ENCODE data around the gene PPCDC. TPM values are rescaled to one million over a fixed set of nuclear protein-coding genes. Genes with fewer than 3 reads are reported as not detected.

Gene PPCDC
- polyA plus RNA-seq, 3 donors = 14.2 to 33.7 (median 18.7) TPM

- Histone ChIP-seq H3K79me2 (ENCODE audit: insufficient read depth, low read length) (no peaks in the 10 kb centered on the region), H2AFZ (ENCODE audit: insufficient read depth, low read depth, low read length, poor library complexity, severe bottlenecking) (no peak overlapping the region), H3K27ac (ENCODE audit: low read depth in 1 of 2, low read length in 2 of 2) (peak overlapping the region in 1 of 2 donors; percentile 13), H4K20me1 (ENCODE audit: insufficient read depth, low read length) (no peaks in the 10 kb centered on the region), H3K36me3 (replicated peaks in 1 of 2; ENCODE audit: control insufficient read depth in 1 of 2, insufficient read depth in 2 of 2, low read length in 2 of 2) (no peaks in the 10 kb centered on the region), H3K27me3 (ENCODE audit: control insufficient read depth in 2 of 2, insufficient read depth in 2 of 2, low read length in 2 of 2) (no peaks in the 10 kb centered on the region), H3K9me3 (replicated peaks in 1 of 2; ENCODE audit: control insufficient read depth in 1 of 2, insufficient read depth in 1 of 2, low read length in 2 of 2) (no peaks in the 10 kb centered on the region), H3K4me3 (replicated peaks in 1 of 3; ENCODE audit: low read depth in 2 of 3, low read length in 3 of 3) (no peak overlapping the region), H3K9ac (ENCODE audit: insufficient read depth, low read length, poor library complexity, severe bottlenecking) (no peak overlapping the region), H3K4me1 (ENCODE audit: control insufficient read depth in 1 of 2, insufficient read depth in 2 of 2, low read length in 2 of 2) (peaks cover 26 to 32% of the 10 kb centered on the region in 2 donors), H3K4me2 (replicated peaks; ENCODE audit: extremely low read depth, low read length, poor library complexity, severe bottlenecking) (no peak overlapping the region)
- Mint-ChIP-seq H3K9me3 (peaks cover 0 to 1% (median 0%) of the 10 kb centered on the region in 7 donors), H3K36me3 (no peaks in the 10 kb centered on the region), H3K27ac (peak overlapping the region in 2 of 7 donors; percentile 65 to 80), H3K4me3 (peak overlapping the region in 1 of 2 donors; percentile 32), H3K4me1 (peaks cover 35% of the 10 kb centered on the region), H3K27me3 (ENCODE audit: low read depth in 3 of 3) (peaks cover 0 to 8% (median 0%) of the 10 kb centered on the region in 3 donors)
- 48% methylated on average over 8 of the region's 13 CpGs for WGBS (ENCODE audit: insufficient coverage)
- TF ChIP-seq CTCF (IDR thresholded peaks at IDR 0.05) = no peak
- intact Hi-C loops (cut with micrococcal nuclease) = no loop called here
- no peak for DNase-seq
These were observed 16.2 kb upstream of the PPCDC start for GRCh38 chr15:75007216-75007615.

GRCh38 chr15:75008221-75008625 lies 15.2 kb upstream of the PPCDC start:
- peak overlapping the region; percentile 17 to 59 for H3K27ac ChIP-seq (ENCODE audit: low read depth in 1 of 2, low read length in 2 of 2)
- WGBS (ENCODE audit: insufficient coverage) = no CpG with 5 or more reads among the region's 5 CpGs
- TF ChIP-seq CTCF (IDR thresholded peaks at IDR 0.05) = no peak
- H3K4me2 ChIP-seq (replicated peaks; ENCODE audit: extremely low read depth, low read length, poor library complexity, severe bottlenecking) = peak overlapping the region; percentile 67
- no peaks in the 10 kb centered on the region for H3K36me3 ChIP-seq (replicated peaks in 1 of 2; ENCODE audit: control insufficient read depth in 1 of 2, insufficient read depth in 2 of 2, low read length in 2 of 2)
- no peaks in the 10 kb centered on the region for H3K27me3 ChIP-seq (ENCODE audit: control insufficient read depth in 2 of 2, insufficient read depth in 2 of 2, low read length in 2 of 2)
- H3K9ac ChIP-seq (ENCODE audit: insufficient read depth, low read length, poor library complexity, severe bottlenecking) = peak overlapping the region; percentile 36
- peak overlapping the region in 1 of 3 experiments; percentile 63 for H3K4me3 ChIP-seq (replicated peaks in 1 of 3; ENCODE audit: low read depth in 2 of 3, low read length in 3 of 3)
- Mint-ChIP-seq H3K4me1 (peaks cover 37% of the 10 kb centered on the region), H3K9me3 (peaks cover 0 to 1% (median 0%) of the 10 kb centered on the region in 7 donors), H3K27me3 (ENCODE audit: low read depth in 3 of 3) (peaks cover 0 to 7% (median 0%) of the 10 kb centered on the region in 3 donors), H3K36me3 (no peaks in the 10 kb centered on the region), H3K4me3 (peak overlapping the region; percentile 55 to 82), H3K27ac (peak overlapping the region; percentile 60 to 88 (median 80))
- intact Hi-C loops (cut with micrococcal nuclease) = no loop called here
- no peaks in the 10 kb centered on the region for H3K79me2 ChIP-seq (ENCODE audit: insufficient read depth, low read length)
- H4K20me1 ChIP-seq (ENCODE audit: insufficient read depth, low read length) = no peaks in the 10 kb centered on the region
- H3K4me1 ChIP-seq (ENCODE audit: control insufficient read depth in 1 of 2, insufficient read depth in 2 of 2, low read length in 2 of 2) = peaks cover 26 to 32% of the 10 kb centered on the region in 2 donors
- H3K9me3 ChIP-seq (replicated peaks in 1 of 2; ENCODE audit: control insufficient read depth in 1 of 2, insufficient read depth in 1 of 2, low read length in 2 of 2) = no peaks in the 10 kb centered on the region
- no peak overlapping the region for H2AFZ ChIP-seq (ENCODE audit: insufficient read depth, low read depth, low read length, poor library complexity, severe bottlenecking)
- peak in 2 of 3 donors; percentile 40 to 42 for DNase-seq

All from CD14-positive monocyte (primary cell).